HG03342 (cell line): Measurements from ENCODE around the gene KLHL8.
"Not testable (repeated sequence)": the region's sequence is repeated elsewhere in the genome, so short reads cannot be mapped to it uniquely, and the experiment has no call there.

Experiments used
- ATAC-seq: cut with Tn5 transposase; IDR thresholded peaks from one replicate; pipeline ENCODE4 v1.9.1; 2021; ENCODE audit warnings: mild to moderate bottlenecking, moderate library complexity; ENCODE audit not compliant: unreplicated experiment

KLHL8 gene

GRCh38 chr4:87180767-87181166 is 39.7 kb downstream of the KLHL8 start:
- ATAC-seq, result no peak

- no peak for ATAC-seq
These were observed 40.7 kb downstream of the KLHL8 start for GRCh38 chr4:87179751-87180150.

- no peak for ATAC-seq
These were observed 45.7 kb downstream of the KLHL8 start for GRCh38 chr4:87174672-87175071.

- ATAC-seq, result no peak
These were observed 48.5 kb downstream of the KLHL8 start for GRCh38 chr4:87171944-87172343.

GRCh38 chr4:87166296-87166854 is 54.0 kb downstream of the KLHL8 start:
- ATAC-seq, result no peak

GRCh38 chr4:87165892-87166291 is 54.5 kb downstream of the KLHL8 start:
- no peak for ATAC-seq

- ATAC-seq, result no peak
These were observed 67.1 kb downstream of the KLHL8 start for GRCh38 chr4:87153078-87153870.

- no peak for ATAC-seq
These were observed 67.9 kb downstream of the KLHL8 start for GRCh38 chr4:87152310-87153041.

- no peak for ATAC-seq
These were observed 68.7 kb downstream of the KLHL8 start for GRCh38 chr4:87151730-87152129.

GRCh38 chr4:87150498-87151261 is 69.7 kb downstream of the KLHL8 start:
- ATAC-seq, result peak; percentile 67

- ATAC-seq, result no peak
These were observed 73.3 kb downstream of the KLHL8 start for GRCh38 chr4:87147116-87147515.

- not testable (repeated sequence) for ATAC-seq
These were observed 74.5 kb downstream of the KLHL8 start for GRCh38 chr4:87145934-87146333.

GRCh38 chr4:87144356-87144755 is 76.1 kb downstream of the KLHL8 start:
- ATAC-seq, result no peak

- no peak for ATAC-seq
These were observed 79.0 kb downstream of the KLHL8 start for GRCh38 chr4:87141428-87141827.

GRCh38 chr4:87134122-87134521 is 86.3 kb downstream of the KLHL8 start:
- no peak for ATAC-seq

GRCh38 chr4:87133183-87133582 is 87.2 kb downstream of the KLHL8 start:
- ATAC-seq, result no peak

- ATAC-seq, result no peak
These were observed 88.4 kb downstream of the KLHL8 start for GRCh38 chr4:87132035-87132434.

- no peak for ATAC-seq
These were observed 89.3 kb downstream of the KLHL8 start for GRCh38 chr4:87130985-87131703.

GRCh38 chr4:87129681-87130080 is 90.7 kb downstream of the KLHL8 start:
- no peak for ATAC-seq

GRCh38 chr4:87128006-87128705 is 92.3 kb downstream of the KLHL8 start:
- ATAC-seq, result no peak
